ENCODE data around the gene HEXIM1. TPM values are rescaled to one million over a fixed set of nuclear protein-coding genes. Genes with fewer than 3 reads are reported as not detected.

HEXIM1 gene
- total RNA-seq, 2 donors from 2014 or later = 50.9 to 93.3 TPM

GRCh38 chr17:45135978-45136791 is 12.1 kb upstream of the HEXIM1 start:
- ATAC-seq = no peak
- Mint-ChIP-seq H3K9me3 (no peaks in the 10 kb centered on the region), H3K36me3 (no peaks in the 10 kb centered on the region), H3K27ac (peak overlapping the region; percentile 84 to 85)
- no peak for DNase-seq (ENCODE audit: low spot score in 2 of 2)

GRCh38 chr17:45136846-45137560 is 11.3 kb upstream of the HEXIM1 start:
- Mint-ChIP-seq H3K27ac (peak overlapping the region; percentile 84 to 85), H3K36me3 (no peaks in the 10 kb centered on the region), H3K9me3 (no peaks in the 10 kb centered on the region)
- DNase-seq (ENCODE audit: low spot score in 2 of 2) = no peak
- no peak for ATAC-seq

GRCh38 chr17:45137561-45138305 is 10.5 kb upstream of the HEXIM1 start:
- Mint-ChIP-seq H3K9me3 (no peaks in the 10 kb centered on the region), H3K36me3 (no peaks in the 10 kb centered on the region), H3K27ac (peak overlapping the region in 1 of 2 donors; percentile 49)
- DNase-seq (ENCODE audit: low spot score in 2 of 2) = no peak
- no peak for ATAC-seq

GRCh38 chr17:45138911-45139532 is 9.3 kb upstream of the HEXIM1 start:
- H3K36me3 Mint-ChIP-seq = no peaks in the 10 kb centered on the region
- H3K9me3 Mint-ChIP-seq = no peaks in the 10 kb centered on the region
- ATAC-seq (no peak), DNase-seq (ENCODE audit: low spot score in 2 of 2) (no peak)
- no peak overlapping the region for H3K27ac Mint-ChIP-seq

GRCh38 chr17:45139533-45139920 is 8.7 kb upstream of the HEXIM1 start:
- H3K9me3 Mint-ChIP-seq = no peaks in the 10 kb centered on the region
- H3K27ac Mint-ChIP-seq = no peak overlapping the region
- DNase-seq (ENCODE audit: low spot score in 2 of 2) (no peak), ATAC-seq (no peak)
- no peaks in the 10 kb centered on the region for H3K36me3 Mint-ChIP-seq

GRCh38 chr17:45143094-45143670 is 5.1 kb upstream of the HEXIM1 start:
- peaks cover 14 to 16% of the 10 kb centered on the region in 2 donors for H3K36me3 Mint-ChIP-seq
- no peaks in the 10 kb centered on the region for H3K9me3 Mint-ChIP-seq
- ATAC-seq = no peak
- no peak for DNase-seq (ENCODE audit: low spot score in 2 of 2)
- peak overlapping the region in 1 of 2 donors; percentile 48 for H3K27ac Mint-ChIP-seq

- no peak for ATAC-seq
- peak in 1 of 2 donors; percentile 39 for DNase-seq (ENCODE audit: low spot score in 2 of 2)
Measured at GRCh38 chr17:45143767-45144198, 4.5 kb upstream of the HEXIM1 start.

GRCh38 chr17:45144199-45145034 is 3.9 kb upstream of the HEXIM1 start:
- ATAC-seq (no peak), DNase-seq (ENCODE audit: low spot score in 2 of 2) (no peak)
- peak overlapping the region in 1 of 2 donors; percentile 48 for H3K27ac Mint-ChIP-seq
- H3K36me3 Mint-ChIP-seq = peaks cover 18 to 25% of the 10 kb centered on the region in 2 donors
- no peaks in the 10 kb centered on the region for H3K9me3 Mint-ChIP-seq

More at GRCh38 chr17:45143767-45144198, 4.5 kb upstream of the HEXIM1 start:
- Mint-ChIP-seq H3K36me3 (peaks cover 14 to 21% of the 10 kb centered on the region in 2 donors), H3K9me3 (no peaks in the 10 kb centered on the region), H3K27ac (peak overlapping the region in 1 of 2 donors; percentile 48)

GRCh38 chr17:45145035-45145389 is 3.3 kb upstream of the HEXIM1 start:
- Mint-ChIP-seq H3K36me3 (peaks cover 24 to 31% of the 10 kb centered on the region in 2 donors), H3K27ac (peak overlapping the region in 1 of 2 donors; percentile 46), H3K9me3 (no peaks in the 10 kb centered on the region)
- no peak for ATAC-seq
- no peak for DNase-seq (ENCODE audit: low spot score in 2 of 2)

- Mint-ChIP-seq H3K36me3 (peaks cover 26 to 34% of the 10 kb centered on the region in 2 donors), H3K9me3 (no peaks in the 10 kb centered on the region), H3K27ac (no peak overlapping the region)
- ATAC-seq (no peak), DNase-seq (ENCODE audit: low spot score in 2 of 2) (no peak)
Measured at GRCh38 chr17:45146166-45146565, 2.1 kb upstream of the HEXIM1 start.

- Mint-ChIP-seq H3K27ac (peak overlapping the region; percentile 94 to 100), H3K36me3 (peaks cover 26 to 34% of the 10 kb centered on the region in 2 donors), H3K9me3 (no peaks in the 10 kb centered on the region)
- ATAC-seq (no peak), DNase-seq (ENCODE audit: low spot score in 2 of 2) (no peak)
Measured at GRCh38 chr17:45146592-45146889, 1.7 kb upstream of the HEXIM1 start.

GRCh38 chr17:45146890-45147580 is 1.2 kb upstream of the HEXIM1 start:
- peak in 1 of 2 donors; percentile 72 for DNase-seq (ENCODE audit: low spot score in 2 of 2)
- Mint-ChIP-seq H3K36me3 (peaks cover 26 to 34% of the 10 kb centered on the region in 2 donors), H3K27ac (peak overlapping the region; percentile 100), H3K9me3 (no peaks in the 10 kb centered on the region)
- ATAC-seq = peak; percentile 2 to 6

GRCh38 chr17:45147581-45148182 is 593 bp upstream of the HEXIM1 start:
- ATAC-seq = peak; percentile 4 to 42
- Mint-ChIP-seq H3K36me3 (peaks cover 26 to 34% of the 10 kb centered on the region in 2 donors), H3K27ac (peak overlapping the region; percentile 100), H3K9me3 (no peaks in the 10 kb centered on the region)
- peak; percentile 73 to 82 for DNase-seq (ENCODE audit: low spot score in 2 of 2)

- peak; percentile 74 to 80 for DNase-seq (ENCODE audit: low spot score in 2 of 2)
- peak; percentile 18 to 33 for ATAC-seq
- peak overlapping the region; percentile 100 for H3K27ac Mint-ChIP-seq
- H3K36me3 Mint-ChIP-seq = peaks cover 26 to 34% of the 10 kb centered on the region in 2 donors
- no peaks in the 10 kb centered on the region for H3K9me3 Mint-ChIP-seq
Measured at GRCh38 chr17:45149037-45149668, 878 bp downstream of the HEXIM1 start.
